ENCODE measurements around the gene RHOT2. TPM values are rescaled to one million over a fixed set of nuclear protein-coding genes. Genes with fewer than 3 reads are reported as not detected.

The RHOT2 gene
- total and polyA plus RNA-seq, 9 of the 15 experiments (the other 6 are each of a cell fraction or from before 2014, with no cell fraction given): 5.0 to 373 (median 112) TPM

DNA sequence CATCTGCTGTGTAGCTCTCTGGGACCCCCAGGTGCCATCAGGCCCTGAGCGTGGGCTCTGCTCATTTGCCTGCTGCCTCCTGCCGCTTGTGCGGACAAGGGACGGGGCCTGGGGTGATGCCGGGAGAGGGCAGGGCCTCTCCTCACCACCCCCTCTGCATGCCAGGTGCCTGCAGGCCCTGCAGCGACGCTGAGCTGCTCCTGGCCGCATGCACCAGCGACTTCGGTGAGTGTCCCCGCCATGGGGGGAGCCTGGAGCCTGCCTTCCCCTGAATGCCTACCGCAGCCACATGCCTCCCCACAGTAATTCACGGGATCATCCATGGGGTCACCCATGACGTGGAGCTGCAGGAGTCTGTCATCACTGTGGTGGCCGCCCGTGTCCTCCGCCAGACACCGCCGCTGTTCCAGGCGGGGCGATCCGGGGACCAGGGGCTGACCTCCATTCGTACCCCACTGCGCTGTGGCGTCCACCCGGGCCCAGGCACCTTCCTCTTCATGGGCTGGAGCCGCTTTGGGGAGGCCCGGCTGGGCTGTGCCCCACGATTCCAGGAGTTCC is 48.9 kb downstream of the RHOT2 start:
- no peak overlapping the region for H2AFZ ChIP-seq (ENCODE audit: low read depth, low read length)
- in situ Hi-C loops (cut with MboI) (loop anchor here (10.0 kb wide), 1 partner anchor 338 kb away; no protein-coding TSS in a partner anchor), intact Hi-C loops (cut with micrococcal nuclease) (no loop called here)
- H4K20me1 ChIP-seq (replicated peaks; ENCODE audit: control insufficient read depth, insufficient read depth, low read length): no peaks in the 10 kb centered on the region; the same call in 1 of the 2 replicates
- ATAC-seq: no peak
- DNase-seq (ENCODE audit: extremely low read depth in 1 of 4, low spot score in 3 of 4): no peak
- peaks cover 3% of the 10 kb centered on the region for H3K9me1 ChIP-seq (ENCODE audit: control insufficient read depth, insufficient read depth, low read length)
- H3K27ac ChIP-seq (ENCODE audit: extremely low read depth, low read depth, low read length): no peak overlapping the region
- peaks cover 12 to 86% of the 10 kb centered on the region in 2 experiments; a peak in 4 of 5 replicates for H3K4me1 ChIP-seq (replicated peaks in 1 of 2; ENCODE audit: control insufficient read depth in 2 of 2, insufficient read depth in 2 of 2, low read length in 2 of 2)
- H3K9me3 ChIP-seq (replicated peaks; ENCODE audit: control insufficient read depth, insufficient read depth, low read depth, low read length): no peaks in the 10 kb centered on the region
- POLR2A ChIA-PET: interaction anchor here (0.9 to 1.5 kb wide), 2 partner anchors 10 to 26 kb away, joined by 4 read pairs; partner anchors contain the start of gene WDR24
- 94% methylated on average over 25 of the region's 29 CpGs for WGBS (ENCODE audit: insufficient coverage, low coverage, missing lambda C conversion rate)
- no TSS peak for BruUV-seq (replicated peaks)
- no peak overlapping the region for H3K4me2 ChIP-seq (ENCODE audit: insufficient read depth, low read length)
- no peaks in the 10 kb centered on the region for H3K27me3 ChIP-seq (ENCODE audit: control insufficient read depth in 2 of 2, insufficient read depth in 2 of 2, low read length in 2 of 2)
- no peak for FAIRE-seq
- H3K36me3 ChIP-seq (ENCODE audit: control insufficient read depth, insufficient read depth, low read length): peaks cover 19% of the 10 kb centered on the region; the same call in 2 of the 3 replicates
- peaks cover 38% of the 10 kb centered on the region for H3K79me2 ChIP-seq (ENCODE audit: control insufficient read depth, insufficient read depth, low read length)
- no peak overlapping the region for H3K4me3 ChIP-seq
- H3K9ac ChIP-seq (ENCODE audit: insufficient read depth in 1 of 2, low read depth in 2 of 2, low read length in 2 of 2): peak overlapping the region in 1 of 2 experiments; percentile 92; a peak in 2 of 4 replicates
- CTCF ChIA-PET (ENCODE audit: low intra/inter-chr PET ratio): no interaction called here
- no peak for TF ChIP-seq EHMT2 (IDR thresholded peaks at IDR 0.05)
- TF ChIP-seq NR2C2 (CRISPR knock-in tag; IDR thresholded peaks at IDR 0.05): no peak
- no peak for TF ChIP-seq NR2C2 (tag; IDR thresholded peaks at IDR 0.05)
- TF ChIP-seq LARP7 (IDR thresholded peaks at IDR 0.05): no peak
- TF ChIP-seq MYNN (IDR thresholded peaks at IDR 0.05): no peak
- TF ChIP-seq MYNN (CRISPR knock-in tag; IDR thresholded peaks at IDR 0.05): no peak
- TF ChIP-seq TAF9B (IDR thresholded peaks at IDR 0.05; ENCODE audit: partially characterized antibody): no peak
- TF ChIP-seq RFX1 (IDR thresholded peaks at IDR 0.05): no peak
- TF ChIP-seq, protein P1, sequence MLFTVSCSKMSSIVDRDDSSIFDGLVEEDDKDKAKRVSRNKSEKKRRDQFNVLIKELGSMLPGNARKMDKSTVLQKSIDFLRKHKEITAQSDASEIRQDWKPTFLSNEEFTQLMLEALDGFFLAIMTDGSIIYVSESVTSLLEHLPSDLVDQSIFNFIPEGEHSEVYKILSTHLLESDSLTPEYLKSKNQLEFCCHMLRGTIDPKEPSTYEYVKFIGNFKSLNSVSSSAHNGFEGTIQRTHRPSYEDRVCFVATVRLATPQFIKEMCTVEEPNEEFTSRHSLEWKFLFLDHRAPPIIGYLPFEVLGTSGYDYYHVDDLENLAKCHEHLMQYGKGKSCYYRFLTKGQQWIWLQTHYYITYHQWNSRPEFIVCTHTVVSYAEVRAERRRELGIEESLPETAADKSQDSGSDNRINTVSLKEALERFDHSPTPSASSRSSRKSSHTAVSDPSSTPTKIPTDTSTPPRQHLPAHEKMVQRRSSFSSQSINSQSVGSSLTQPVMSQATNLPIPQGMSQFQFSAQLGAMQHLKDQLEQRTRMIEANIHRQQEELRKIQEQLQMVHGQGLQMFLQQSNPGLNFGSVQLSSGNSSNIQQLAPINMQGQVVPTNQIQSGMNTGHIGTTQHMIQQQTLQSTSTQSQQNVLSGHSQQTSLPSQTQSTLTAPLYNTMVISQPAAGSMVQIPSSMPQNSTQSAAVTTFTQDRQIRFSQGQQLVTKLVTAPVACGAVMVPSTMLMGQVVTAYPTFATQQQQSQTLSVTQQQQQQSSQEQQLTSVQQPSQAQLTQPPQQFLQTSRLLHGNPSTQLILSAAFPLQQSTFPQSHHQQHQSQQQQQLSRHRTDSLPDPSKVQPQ (CRISPR knock-in tag; IDR thresholded peaks at IDR 0.05; ENCODE audit: borderline replicate concordance): no peak
- TF ChIP-seq, protein P2, sequence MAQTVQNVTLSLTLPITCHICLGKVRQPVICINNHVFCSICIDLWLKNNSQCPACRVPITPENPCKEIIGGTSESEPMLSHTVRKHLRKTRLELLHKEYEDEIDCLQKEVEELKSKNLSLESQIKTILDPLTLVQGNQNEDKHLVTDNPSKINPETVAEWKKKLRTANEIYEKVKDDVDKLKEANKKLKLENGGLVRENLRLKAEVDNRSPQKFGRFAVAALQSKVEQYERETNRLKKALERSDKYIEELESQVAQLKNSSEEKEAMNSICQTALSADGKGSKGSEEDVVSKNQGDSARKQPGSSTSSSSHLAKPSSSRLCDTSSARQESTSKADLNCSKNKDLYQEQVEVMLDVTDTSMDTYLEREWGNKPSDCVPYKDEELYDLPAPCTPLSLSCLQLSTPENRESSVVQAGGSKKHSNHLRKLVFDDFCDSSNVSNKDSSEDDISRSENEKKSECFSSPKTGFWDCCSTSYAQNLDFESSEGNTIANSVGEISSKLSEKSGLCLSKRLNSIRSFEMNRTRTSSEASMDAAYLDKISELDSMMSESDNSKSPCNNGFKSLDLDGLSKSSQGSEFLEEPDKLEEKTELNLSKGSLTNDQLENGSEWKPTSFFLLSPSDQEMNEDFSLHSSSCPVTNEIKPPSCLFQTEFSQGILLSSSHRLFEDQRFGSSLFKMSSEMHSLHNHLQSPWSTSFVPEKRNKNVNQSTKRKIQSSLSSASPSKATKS (CRISPR knock-in tag; IDR thresholded peaks at IDR 0.05): no peak
- TF ChIP-seq, protein P3, sequence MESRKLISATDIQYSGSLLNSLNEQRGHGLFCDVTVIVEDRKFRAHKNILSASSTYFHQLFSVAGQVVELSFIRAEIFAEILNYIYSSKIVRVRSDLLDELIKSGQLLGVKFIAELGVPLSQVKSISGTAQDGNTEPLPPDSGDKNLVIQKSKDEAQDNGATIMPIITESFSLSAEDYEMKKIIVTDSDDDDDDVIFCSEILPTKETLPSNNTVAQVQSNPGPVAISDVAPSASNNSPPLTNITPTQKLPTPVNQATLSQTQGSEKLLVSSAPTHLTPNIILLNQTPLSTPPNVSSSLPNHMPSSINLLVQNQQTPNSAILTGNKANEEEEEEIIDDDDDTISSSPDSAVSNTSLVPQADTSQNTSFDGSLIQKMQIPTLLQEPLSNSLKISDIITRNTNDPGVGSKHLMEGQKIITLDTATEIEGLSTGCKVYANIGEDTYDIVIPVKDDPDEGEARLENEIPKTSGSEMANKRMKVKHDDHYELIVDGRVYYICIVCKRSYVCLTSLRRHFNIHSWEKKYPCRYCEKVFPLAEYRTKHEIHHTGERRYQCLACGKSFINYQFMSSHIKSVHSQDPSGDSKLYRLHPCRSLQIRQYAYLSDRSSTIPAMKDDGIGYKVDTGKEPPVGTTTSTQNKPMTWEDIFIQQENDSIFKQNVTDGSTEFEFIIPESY (CRISPR knock-in tag; IDR thresholded peaks at IDR 0.05): peak; percentile 95
- TF ChIP-seq, protein P4, sequence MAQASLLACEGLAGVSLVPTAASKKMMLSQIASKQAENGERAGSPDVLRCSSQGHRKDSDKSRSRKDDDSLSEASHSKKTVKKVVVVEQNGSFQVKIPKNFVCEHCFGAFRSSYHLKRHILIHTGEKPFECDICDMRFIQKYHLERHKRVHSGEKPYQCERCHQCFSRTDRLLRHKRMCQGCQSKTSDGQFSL (CRISPR knock-in tag; IDR thresholded peaks at IDR 0.05): 0 out of 2 replicates have a peak, but pooled peaks have one; percentile 6
- TF ChIP-seq, protein P4 (tag; IDR thresholded peaks at IDR 0.05): no peak
- no peak for TF ChIP-seq MCM7 (IDR thresholded peaks at IDR 0.05)
- peak; percentile 67 for TF ChIP-seq POLR2G (IDR thresholded peaks at IDR 0.05; ENCODE audit: low read depth, low read length)
- no peak for TF ChIP-seq ZNF184 (CRISPR knock-in tag; IDR thresholded peaks at IDR 0.05)
- TF ChIP-seq ZNF583 (CRISPR knock-in tag; IDR thresholded peaks at IDR 0.05): no peak

All from K562 (cell line).